ENCODE results near the gene PRRX1.

DNA sequence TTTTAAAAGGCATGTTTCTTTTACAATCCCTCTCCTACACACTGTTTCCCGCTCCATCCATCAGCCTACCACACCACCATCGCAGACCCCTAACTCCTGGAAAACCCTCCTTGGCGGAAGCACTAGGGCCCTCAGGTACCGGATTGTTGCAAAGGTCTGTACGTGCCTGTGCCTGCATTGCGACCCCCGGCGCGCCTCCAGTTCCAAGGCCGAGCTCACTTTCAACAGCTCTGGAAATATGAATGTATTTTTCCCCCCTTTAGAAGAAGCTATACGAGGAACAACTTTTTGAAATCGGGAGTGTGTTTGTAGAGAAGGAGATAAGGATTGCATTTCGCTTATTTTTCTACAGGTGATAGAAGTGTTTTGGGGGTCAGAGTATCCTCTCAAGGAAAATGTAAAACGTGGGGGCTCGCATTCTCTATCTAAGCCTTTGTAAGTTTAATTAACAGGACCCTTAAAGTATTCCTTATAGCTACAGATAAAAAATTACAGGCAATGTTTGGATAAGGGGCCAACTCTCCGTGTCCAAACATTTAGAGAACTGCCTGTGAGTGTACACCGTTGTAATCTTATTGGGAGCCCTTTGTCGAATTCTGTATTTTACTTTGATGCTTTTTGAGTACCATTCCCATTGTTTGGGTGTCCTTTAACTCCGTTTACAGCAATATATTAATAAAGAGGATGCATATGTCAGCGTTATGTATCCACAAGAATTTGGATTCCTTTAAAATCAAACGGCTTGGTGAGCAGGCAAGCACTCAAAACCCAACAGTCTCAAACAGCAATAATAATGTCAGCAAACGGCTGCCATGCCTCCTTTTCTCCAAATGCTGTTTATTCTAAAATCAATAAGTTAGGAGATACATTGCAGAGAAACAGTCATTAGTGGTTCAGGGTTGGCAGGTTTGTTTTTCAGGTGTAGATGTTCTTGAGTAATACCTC, 5.9 kb downstream of the PRRX1 start:
- TF ChIP-seq, protein P1, sequence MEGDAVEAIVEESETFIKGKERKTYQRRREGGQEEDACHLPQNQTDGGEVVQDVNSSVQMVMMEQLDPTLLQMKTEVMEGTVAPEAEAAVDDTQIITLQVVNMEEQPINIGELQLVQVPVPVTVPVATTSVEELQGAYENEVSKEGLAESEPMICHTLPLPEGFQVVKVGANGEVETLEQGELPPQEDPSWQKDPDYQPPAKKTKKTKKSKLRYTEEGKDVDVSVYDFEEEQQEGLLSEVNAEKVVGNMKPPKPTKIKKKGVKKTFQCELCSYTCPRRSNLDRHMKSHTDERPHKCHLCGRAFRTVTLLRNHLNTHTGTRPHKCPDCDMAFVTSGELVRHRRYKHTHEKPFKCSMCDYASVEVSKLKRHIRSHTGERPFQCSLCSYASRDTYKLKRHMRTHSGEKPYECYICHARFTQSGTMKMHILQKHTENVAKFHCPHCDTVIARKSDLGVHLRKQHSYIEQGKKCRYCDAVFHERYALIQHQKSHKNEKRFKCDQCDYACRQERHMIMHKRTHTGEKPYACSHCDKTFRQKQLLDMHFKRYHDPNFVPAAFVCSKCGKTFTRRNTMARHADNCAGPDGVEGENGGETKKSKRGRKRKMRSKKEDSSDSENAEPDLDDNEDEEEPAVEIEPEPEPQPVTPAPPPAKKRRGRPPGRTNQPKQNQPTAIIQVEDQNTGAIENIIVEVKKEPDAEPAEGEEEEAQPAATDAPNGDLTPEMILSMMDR (IDR thresholded peaks at IDR 0.05; ENCODE audit: low read depth, low read length): no peak
- no peak for TF ChIP-seq EZH2phosphoT487 (IDR thresholded peaks at IDR 0.05; ENCODE audit: low read depth)

All from OCI-LY3 (cell line).